ENCODE measurements around the gene MAST4. TPM values are rescaled to one million over a fixed set of nuclear protein-coding genes. Genes with fewer than 3 reads are reported as not detected.

MAST4 gene
- total RNA-seq, 1 donor, result 23.2 TPM

DNA sequence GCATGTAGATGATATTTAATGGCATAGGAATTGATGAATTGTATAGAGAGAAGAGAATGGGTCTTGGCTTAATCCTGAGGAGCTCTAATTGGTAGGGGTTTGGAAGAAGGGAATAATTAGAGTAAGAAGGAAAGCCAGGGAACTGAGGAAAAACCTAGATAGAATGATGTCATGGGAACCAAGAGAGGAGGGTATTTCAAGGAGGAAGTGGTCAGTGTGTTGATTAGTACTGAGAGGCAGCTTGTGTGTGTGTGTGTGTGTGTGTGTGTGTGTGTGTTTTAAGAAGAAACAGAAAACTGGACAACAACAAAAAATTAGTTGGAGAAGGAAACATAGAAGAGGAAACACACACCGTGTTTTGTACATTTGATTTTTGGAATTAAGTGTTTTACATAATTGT is 42.8 kb downstream of the MAST4 start:
- DNase-seq (ENCODE audit: low read depth), result no peak
- H3K4me3 ChIP-seq (ENCODE audit: low read depth, low read length), result no peak overlapping the region
- TF ChIP-seq, protein P1, sequence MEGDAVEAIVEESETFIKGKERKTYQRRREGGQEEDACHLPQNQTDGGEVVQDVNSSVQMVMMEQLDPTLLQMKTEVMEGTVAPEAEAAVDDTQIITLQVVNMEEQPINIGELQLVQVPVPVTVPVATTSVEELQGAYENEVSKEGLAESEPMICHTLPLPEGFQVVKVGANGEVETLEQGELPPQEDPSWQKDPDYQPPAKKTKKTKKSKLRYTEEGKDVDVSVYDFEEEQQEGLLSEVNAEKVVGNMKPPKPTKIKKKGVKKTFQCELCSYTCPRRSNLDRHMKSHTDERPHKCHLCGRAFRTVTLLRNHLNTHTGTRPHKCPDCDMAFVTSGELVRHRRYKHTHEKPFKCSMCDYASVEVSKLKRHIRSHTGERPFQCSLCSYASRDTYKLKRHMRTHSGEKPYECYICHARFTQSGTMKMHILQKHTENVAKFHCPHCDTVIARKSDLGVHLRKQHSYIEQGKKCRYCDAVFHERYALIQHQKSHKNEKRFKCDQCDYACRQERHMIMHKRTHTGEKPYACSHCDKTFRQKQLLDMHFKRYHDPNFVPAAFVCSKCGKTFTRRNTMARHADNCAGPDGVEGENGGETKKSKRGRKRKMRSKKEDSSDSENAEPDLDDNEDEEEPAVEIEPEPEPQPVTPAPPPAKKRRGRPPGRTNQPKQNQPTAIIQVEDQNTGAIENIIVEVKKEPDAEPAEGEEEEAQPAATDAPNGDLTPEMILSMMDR (IDR thresholded peaks at IDR 0.05; ENCODE audit: insufficient read depth, low read length), result no peak

DNA sequence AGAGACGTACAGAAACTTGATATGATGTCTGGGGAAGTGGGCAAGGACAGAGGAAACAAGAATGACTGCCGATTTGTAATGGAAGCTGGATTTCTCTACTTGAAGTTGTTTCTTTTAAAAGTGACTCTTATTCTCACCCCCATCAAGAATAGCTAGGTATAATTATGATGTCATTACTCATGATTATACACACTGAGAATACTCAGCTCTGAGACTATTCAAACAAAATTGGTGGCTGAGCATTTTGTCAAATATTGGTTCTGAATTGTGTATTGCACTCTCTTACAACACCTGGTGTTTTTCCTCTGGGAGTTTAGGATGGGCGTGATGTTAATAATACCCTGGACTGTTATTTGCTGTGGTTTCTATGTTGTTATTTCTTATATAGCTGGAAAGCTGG is 46.3 kb downstream of the MAST4 start:
- no peak overlapping the region for H3K4me3 ChIP-seq (ENCODE audit: low read depth, low read length)
- TF ChIP-seq, protein P1 (IDR thresholded peaks at IDR 0.05; ENCODE audit: insufficient read depth, low read length), result no peak
- DNase-seq (ENCODE audit: low read depth), result no peak

- DNase-seq (ENCODE audit: low read depth), result no peak
- H3K4me3 ChIP-seq (ENCODE audit: low read depth, low read length), result no peak overlapping the region
- TF ChIP-seq, protein P1 (IDR thresholded peaks at IDR 0.05; ENCODE audit: insufficient read depth, low read length), result no peak
These were observed 47.2 kb downstream of the MAST4 start for GRCh38 chr5:66643387-66643786.

DNA sequence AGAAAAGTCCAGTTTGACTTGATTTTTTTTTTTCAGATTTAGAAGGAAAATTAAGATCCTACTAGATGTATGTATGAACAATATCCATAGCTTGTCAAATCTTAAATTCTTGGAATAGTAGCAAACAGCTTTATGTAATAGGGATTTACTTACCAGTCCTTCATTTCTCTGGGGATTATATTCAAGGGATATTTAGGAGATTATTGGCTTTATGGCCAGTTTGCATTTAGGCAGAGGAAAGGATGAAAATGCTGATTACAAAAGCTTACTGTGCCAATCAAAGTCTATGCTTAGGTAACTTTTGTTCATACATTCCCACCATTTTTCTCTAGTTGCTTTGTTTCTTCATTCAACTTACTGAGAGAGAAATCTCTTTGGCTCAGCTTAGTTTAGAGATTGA is 47.9 kb downstream of the MAST4 start:
- DNase-seq (ENCODE audit: low read depth), result no peak
- H3K4me3 ChIP-seq (ENCODE audit: low read depth, low read length), result no peak overlapping the region
- TF ChIP-seq, protein P1 (IDR thresholded peaks at IDR 0.05; ENCODE audit: insufficient read depth, low read length), result no peak

- TF ChIP-seq, protein P1 (IDR thresholded peaks at IDR 0.05; ENCODE audit: insufficient read depth, low read length), result no peak
- H3K4me3 ChIP-seq (ENCODE audit: low read depth, low read length), result no peak overlapping the region
- DNase-seq (ENCODE audit: low read depth), result no peak
These were observed 48.8 kb downstream of the MAST4 start for GRCh38 chr5:66645039-66645438.

- TF ChIP-seq, protein P1 (IDR thresholded peaks at IDR 0.05; ENCODE audit: insufficient read depth, low read length), result no peak
- no peak overlapping the region for H3K4me3 ChIP-seq (ENCODE audit: low read depth, low read length)
- DNase-seq (ENCODE audit: low read depth), result peak; percentile 30
These were observed 50.4 kb downstream of the MAST4 start for GRCh38 chr5:66646570-66646969.

- no peak for DNase-seq (ENCODE audit: low read depth)
- no peak overlapping the region for H3K4me3 ChIP-seq (ENCODE audit: low read depth, low read length)
- TF ChIP-seq, protein P1 (IDR thresholded peaks at IDR 0.05; ENCODE audit: insufficient read depth, low read length), result no peak
These were observed 51.1 kb downstream of the MAST4 start for GRCh38 chr5:66647146-66647856.

Data from fibroblast of the aortic adventitia (primary cell).